GM19099 (cell line): ENCODE measurements around the gene GLRX.

Experiments used
- POLR2A ChIP-seq: IDR thresholded peaks from 3 replicates; pipeline ENCODE4 v1.6.1; 2011; ENCODE audit warnings: low read depth; ENCODE audit not compliant: insufficient read length; ENCODE audit errors: extremely low read depth

GLRX gene

GRCh38 chr5:95857185-95857945 lies 34.8 kb upstream of the GLRX start:
- no peak for TF ChIP-seq POLR2A

- no peak for TF ChIP-seq POLR2A
Observed at GRCh38 chr5:95856501-95856981, 34.0 kb upstream of the GLRX start.

GRCh38 chr5:95853490-95853889 lies 31.0 kb upstream of the GLRX start:
- TF ChIP-seq POLR2A, result no peak

- TF ChIP-seq POLR2A, result no peak
Observed at GRCh38 chr5:95852567-95852966, 30.0 kb upstream of the GLRX start.

GRCh38 chr5:95850391-95850894 lies 27.9 kb upstream of the GLRX start:
- TF ChIP-seq POLR2A, result no peak

GRCh38 chr5:95848701-95849100 lies 26.2 kb upstream of the GLRX start:
- no peak for TF ChIP-seq POLR2A

GRCh38 chr5:95847261-95847592 lies 24.7 kb upstream of the GLRX start:
- TF ChIP-seq POLR2A, result no peak

- no peak for TF ChIP-seq POLR2A
Observed at GRCh38 chr5:95846554-95847260, 24.2 kb upstream of the GLRX start.

- no peak for TF ChIP-seq POLR2A
Observed at GRCh38 chr5:95845391-95845790, 22.9 kb upstream of the GLRX start.

GRCh38 chr5:95843733-95844223 lies 21.3 kb upstream of the GLRX start:
- TF ChIP-seq POLR2A, result no peak

- no peak for TF ChIP-seq POLR2A
Observed at GRCh38 chr5:95842854-95843544, 20.5 kb upstream of the GLRX start.

- TF ChIP-seq POLR2A, result no peak
Observed at GRCh38 chr5:95841914-95842812, 19.6 kb upstream of the GLRX start.

GRCh38 chr5:95840956-95841705 lies 18.6 kb upstream of the GLRX start:
- no peak for TF ChIP-seq POLR2A

GRCh38 chr5:95839658-95840057 lies 17.1 kb upstream of the GLRX start:
- no peak for TF ChIP-seq POLR2A
